NCI-H2196 (cell line): ENCODE measurements around the gene LHFPL6.

ENCODE experiments used
- DNase-seq: peaks from one replicate; lab custom pipeline; 2025; ENCODE audit not compliant: unreplicated experiment; lab: John Stamatoyannopoulos, UW

LHFPL6 gene

DNA sequence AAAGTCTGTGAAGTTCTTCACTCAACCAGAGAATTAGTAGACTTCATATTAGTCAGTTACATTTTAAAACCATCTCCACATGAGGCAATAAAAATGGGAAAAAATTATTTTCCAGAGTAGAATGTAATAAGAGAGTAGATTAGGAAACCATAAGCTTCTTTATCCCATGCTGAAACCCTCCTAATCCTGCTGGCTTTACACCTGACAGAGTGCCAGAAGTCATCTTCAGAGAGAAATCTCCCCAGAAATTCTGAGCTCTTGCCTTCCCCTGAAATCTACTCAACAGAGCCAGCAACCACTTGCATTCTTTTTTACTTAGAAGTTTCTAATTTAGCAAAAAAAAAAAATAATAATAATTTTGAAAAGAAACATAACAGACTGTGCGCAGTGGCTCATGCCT lies 284.8 kb downstream of the LHFPL6 start:
- no peak for DNase-seq

DNA sequence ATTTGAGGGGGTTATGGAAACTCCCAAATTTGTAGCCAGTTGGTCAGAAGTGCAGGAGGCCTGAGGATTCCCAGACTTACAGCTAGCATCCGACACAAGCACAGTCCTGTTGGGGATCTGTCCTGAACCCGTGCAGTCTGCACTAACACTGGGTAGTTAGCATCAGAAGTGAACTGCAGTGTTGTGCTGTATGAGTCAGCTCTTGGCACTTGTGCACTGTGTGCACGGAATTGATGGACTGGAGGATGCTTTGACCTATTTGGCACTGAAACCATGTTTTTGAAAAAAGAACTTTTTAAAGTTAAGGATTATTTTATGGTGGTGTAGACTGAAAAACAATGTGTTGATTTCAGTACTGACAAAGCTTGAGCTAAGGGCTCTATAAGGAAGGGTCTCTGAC lies 285.7 kb downstream of the LHFPL6 start:
- DNase-seq: no peak

DNA sequence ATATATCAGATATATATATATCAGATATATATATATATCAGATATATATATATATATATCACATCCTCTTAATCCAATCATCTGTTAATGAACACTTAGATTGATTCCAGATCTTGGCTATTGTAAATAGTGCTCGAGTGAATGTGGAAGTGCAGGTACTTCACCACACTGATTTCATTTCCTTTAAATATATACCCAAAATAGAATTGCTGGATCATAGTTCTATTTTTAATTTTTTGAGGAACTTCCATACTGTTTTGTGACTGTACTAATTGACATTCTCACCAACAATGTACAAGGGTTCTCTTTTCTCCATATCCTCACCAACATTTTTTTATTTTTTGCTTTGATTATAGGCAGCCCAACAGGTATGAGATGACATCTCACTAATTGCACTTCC lies 287.2 kb downstream of the LHFPL6 start:
- DNase-seq: no peak

- no peak for DNase-seq
Observed at GRCh38 chr13:39313721-39314120, 289.3 kb downstream of the LHFPL6 start.

- no peak for DNase-seq
Observed at GRCh38 chr13:39312596-39312995, 290.4 kb downstream of the LHFPL6 start.

- no peak for DNase-seq
Observed at GRCh38 chr13:39311619-39312018, 291.4 kb downstream of the LHFPL6 start.

- DNase-seq: no peak
Observed at GRCh38 chr13:39310961-39311360, 292.0 kb downstream of the LHFPL6 start.

GRCh38 chr13:39306639-39307589 lies 296.1 kb downstream of the LHFPL6 start:
- DNase-seq: no peak

DNA sequence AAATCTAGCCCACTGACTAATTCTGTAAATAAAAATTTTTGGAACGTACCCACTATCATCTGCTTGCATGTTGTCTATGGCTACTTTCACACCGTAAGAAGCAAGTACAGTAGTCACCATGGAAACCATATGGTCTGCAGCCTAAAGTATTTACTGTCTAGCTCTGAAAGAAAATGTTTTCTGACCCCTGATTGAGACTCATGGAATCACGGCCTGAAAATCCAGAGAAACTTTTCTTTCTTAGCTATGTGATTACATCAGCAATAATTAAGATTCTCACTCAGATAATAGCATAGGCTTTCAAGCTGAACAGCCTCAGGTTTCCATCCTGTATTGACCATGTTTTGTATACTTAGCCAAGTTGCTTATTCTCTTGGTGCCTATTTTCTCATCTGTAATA lies 300.2 kb downstream of the LHFPL6 start:
- no peak for DNase-seq

- no peak for DNase-seq
Observed at GRCh38 chr13:39298951-39299350, 304.0 kb downstream of the LHFPL6 start.

DNA sequence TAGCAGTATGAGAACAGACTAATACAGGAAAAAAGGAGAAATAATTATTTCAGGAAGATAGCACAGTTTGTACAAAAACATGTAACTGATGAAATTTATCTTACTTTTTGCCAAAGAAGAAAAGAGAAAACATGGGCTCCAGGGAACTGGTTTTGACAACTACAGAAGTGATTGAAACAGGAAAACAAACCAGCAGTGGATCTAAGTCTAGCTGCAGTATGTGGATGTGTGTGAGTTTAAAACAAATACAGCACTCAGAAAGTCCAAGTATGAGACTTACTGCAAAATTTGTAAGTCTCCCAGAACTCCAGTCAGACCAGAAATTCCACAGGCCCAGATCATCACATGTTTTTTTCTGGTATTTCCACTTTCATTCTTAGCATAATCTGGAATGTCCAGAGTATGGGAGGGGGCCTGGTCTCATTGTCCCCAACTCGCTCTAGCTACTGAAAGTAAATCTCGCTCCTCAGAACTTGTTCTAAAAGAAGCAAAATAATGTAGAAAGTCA lies 305.3 kb downstream of the LHFPL6 start:
- DNase-seq: no peak

- no peak for DNase-seq
Observed at GRCh38 chr13:39297023-39297422, 306.0 kb downstream of the LHFPL6 start.

DNA sequence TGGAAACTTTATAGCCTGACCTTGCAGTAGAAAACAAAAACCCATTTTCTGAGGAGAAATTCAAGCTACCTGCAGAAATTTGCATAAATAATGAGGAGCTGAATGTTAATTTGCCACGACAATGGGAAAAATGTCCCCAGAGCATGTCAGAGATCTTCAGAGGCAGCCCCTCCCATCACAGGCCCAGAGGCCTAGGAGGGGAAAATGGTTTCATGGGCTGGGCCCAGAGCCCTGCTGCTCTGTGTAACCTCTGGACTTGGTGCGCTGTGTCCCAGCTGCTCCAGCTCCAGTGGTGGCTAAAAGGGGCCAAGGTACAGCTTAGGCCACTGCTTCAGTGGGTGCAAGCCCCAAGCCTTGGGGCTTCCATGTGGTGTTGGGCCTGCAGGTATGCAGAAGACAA lies 306.8 kb downstream of the LHFPL6 start:
- DNase-seq: no peak
